T-cell (primary cell): ENCODE results near the gene EMD. TPM values are rescaled to one million over a fixed set of nuclear protein-coding genes. Genes with fewer than 3 reads are reported as not detected.

Experiments
- ATAC-seq, 4 experiments: fragments of 200-7000 bp in 3 of 4; fragments of 150-1000 bp in 1 of 4; cut with Tn5 transposase; replicated peaks in 1 of 4; 1 replicate in 3 of 4; 2 replicates in 1 of 4; pipeline ENCODE4 v1.10.0; 2021; ENCODE audit warnings: moderate library complexity in 3 of 4, mild to moderate bottlenecking in 2 of 4, moderate number of reproducible peaks in 1 of 4
- CTCF ChIA-PET, 2 donors: fragments of 300-600 bp; sonication (Branson Sonifier 250); formaldehyde crosslinking; loops; one replicate each; lab custom pipeline; 2022; ENCODE audit warnings: antibody characterized with exemption in 2 of 2; lab: Charles Lee
- POLR2A ChIA-PET, 2 donors: fragments of 300-600 bp; sonication (Branson Sonifier 250); formaldehyde crosslinking; loops; one replicate each; lab custom pipeline; 2022; ENCODE audit warnings: antibody characterized with exemption in 2 of 2; lab: Charles Lee
- DNase-seq, 35 experiments: peaks; one replicate each; pipeline versions ENCODE4 v3.0.0 to v3.0.0-alpha.2; 2013 to 2023
- H3K27ac ChIP-seq: one replicate; pipeline ENCODE4 v1.5.1; 2013; ENCODE audit warnings: low read length
- H3K27me3 ChIP-seq, 2 experiments: replicated peaks in 1 of 2; 1 replicate in 1 of 2; 2 replicates in 1 of 2; pipeline versions ENCODE4 v1.6.1 to v1.7.0; 2013; ENCODE audit warnings: low read length in 1 of 2, mixed read lengths in 1 of 2; ENCODE audit not compliant: control insufficient read depth in 2 of 2, insufficient read depth in 2 of 2; ENCODE audit errors: extremely low read depth in 1 of 2
- H3K36me3 ChIP-seq, 2 donors: 1 replicate in 1 of 2; 2 replicates in 1 of 2; pipeline versions ENCODE4 v1.6.1 to v1.7.0; 2013; ENCODE audit warnings: low read length in 1 of 2; ENCODE audit not compliant: control insufficient read depth in 2 of 2, insufficient read depth in 1 of 2; ENCODE audit errors: extremely low read depth in 1 of 2
- H3K4me1 ChIP-seq, 2 experiments: 1 replicate in 1 of 2; 2 replicates in 1 of 2; pipeline versions ENCODE4 v1.6.1 to v1.7.0; 2013; ENCODE audit warnings: low read length in 2 of 2, mixed read lengths in 1 of 2; ENCODE audit not compliant: insufficient read depth in 2 of 2, control insufficient read depth in 1 of 2; ENCODE audit errors: extremely low read depth in 1 of 2
- H3K4me3 ChIP-seq, 2 donors: 1 replicate in 1 of 2; 2 replicates in 1 of 2; pipeline versions ENCODE4 v1.5.1 to v1.7.0; 2013; ENCODE audit warnings: mild to moderate bottlenecking in 2 of 2, low read length in 1 of 2, moderate library complexity in 1 of 2; ENCODE audit not compliant: control insufficient read depth in 1 of 2; ENCODE audit errors: extremely low read depth in 1 of 2
- H3K9me3 ChIP-seq: 2 replicates; pipeline ENCODE4 v1.7.0; 2013
- H3K27ac Mint-ChIP-seq, 2 donors: one replicate each; pipeline ENCODE4 v1.8.0; 2020 to 2021; ENCODE audit warnings: mild to moderate bottlenecking in 2 of 2, mixed read lengths in 2 of 2
- H3K27me3 Mint-ChIP-seq, 2 donors: one replicate each; pipeline ENCODE4 v1.8.0; 2021 to 2022; ENCODE audit warnings: mixed read lengths in 2 of 2
- H3K36me3 Mint-ChIP-seq: one replicate; pipeline ENCODE4 v1.8.0; 2021; ENCODE audit warnings: mixed read lengths
- H3K4me1 Mint-ChIP-seq, 3 donors: one replicate each; pipeline ENCODE4 v1.8.0; 2020 to 2022; ENCODE audit warnings: mixed read lengths in 3 of 3, mild to moderate bottlenecking in 1 of 3
- H3K4me3 Mint-ChIP-seq, 3 donors: one replicate each; pipeline ENCODE4 v1.8.0; 2020 to 2022; ENCODE audit warnings: mild to moderate bottlenecking in 3 of 3, mixed read lengths in 3 of 3, moderate library complexity in 3 of 3
- H3K9me3 Mint-ChIP-seq, 3 donors: one replicate each; pipeline ENCODE4 v1.8.0; 2020 to 2022; ENCODE audit warnings: mixed read lengths in 3 of 3
- WGBS: methylation state at CpG from one replicate; pipeline ENCODE4 v1.1.5; 2013; ENCODE audit warnings: missing lambda C conversion rate; ENCODE audit not compliant: insufficient coverage; 5-methylcytosine and 5-hydroxymethylcytosine counted together
- total RNA-seq, 35 experiments: library from RNA in 6 of 35; stranded (reverse) in 6 of 35; fragments of 120-200 nt in 1 of 35; gene quantifications; one replicate each; pipeline versions ENCODE4 v1.2.1 to v1.2.4 and lab custom pipeline; 2013 to 2026

The EMD gene
- total RNA-seq, 5 donors from 2014 or later (not counting 1 experiment from before 2014, with no cell fraction given): 73.4 to 136 (median 80.4) TPM

DNA sequence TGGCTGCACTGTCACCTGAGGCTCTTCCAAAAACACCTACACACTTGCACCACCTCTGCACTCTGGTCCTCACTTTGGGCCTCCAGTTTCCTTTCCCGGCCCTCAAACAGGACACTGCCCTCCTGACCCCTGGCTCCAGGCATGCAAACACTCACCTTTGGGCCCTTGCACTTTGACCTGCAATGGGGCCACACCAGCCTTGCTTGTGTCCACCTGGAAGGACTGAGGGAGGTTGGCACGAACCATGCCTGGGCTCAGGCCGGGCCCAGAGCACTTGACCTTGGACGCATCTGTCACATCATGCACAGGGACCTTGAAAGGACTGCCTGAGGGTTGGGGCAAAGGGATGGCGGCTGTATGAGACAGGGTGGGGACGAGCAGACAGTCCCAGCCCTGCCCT is 20.3 kb upstream of the EMD start:
- Histone ChIP-seq H3K27ac (peak overlapping the region; percentile 34), H3K36me3 (peaks cover 14 to 89% of the 10 kb centered on the region in 2 donors), H3K9me3 (no peaks in the 10 kb centered on the region), H3K4me1 (peaks cover 0 to 92% of the 10 kb centered on the region in 2 experiments), H3K27me3 (no peaks in the 10 kb centered on the region), H3K4me3 (no peak overlapping the region)
- Mint-ChIP-seq H3K36me3 (peaks cover 11% of the 10 kb centered on the region), H3K27me3 (no peaks in the 10 kb centered on the region), H3K9me3 (no peaks in the 10 kb centered on the region), H3K4me1 (peaks cover 5 to 51% (median 20%) of the 10 kb centered on the region in 3 donors), H3K4me3 (no peak overlapping the region), H3K27ac (peak overlapping the region; percentile 39 to 56)
- no peak for DNase-seq
- ATAC-seq: no peak
- ChIA-PET POLR2A (no interaction called here), CTCF (no interaction called here)
- WGBS: 100% methylated on average over 3 of the region's 6 CpGs

DNA sequence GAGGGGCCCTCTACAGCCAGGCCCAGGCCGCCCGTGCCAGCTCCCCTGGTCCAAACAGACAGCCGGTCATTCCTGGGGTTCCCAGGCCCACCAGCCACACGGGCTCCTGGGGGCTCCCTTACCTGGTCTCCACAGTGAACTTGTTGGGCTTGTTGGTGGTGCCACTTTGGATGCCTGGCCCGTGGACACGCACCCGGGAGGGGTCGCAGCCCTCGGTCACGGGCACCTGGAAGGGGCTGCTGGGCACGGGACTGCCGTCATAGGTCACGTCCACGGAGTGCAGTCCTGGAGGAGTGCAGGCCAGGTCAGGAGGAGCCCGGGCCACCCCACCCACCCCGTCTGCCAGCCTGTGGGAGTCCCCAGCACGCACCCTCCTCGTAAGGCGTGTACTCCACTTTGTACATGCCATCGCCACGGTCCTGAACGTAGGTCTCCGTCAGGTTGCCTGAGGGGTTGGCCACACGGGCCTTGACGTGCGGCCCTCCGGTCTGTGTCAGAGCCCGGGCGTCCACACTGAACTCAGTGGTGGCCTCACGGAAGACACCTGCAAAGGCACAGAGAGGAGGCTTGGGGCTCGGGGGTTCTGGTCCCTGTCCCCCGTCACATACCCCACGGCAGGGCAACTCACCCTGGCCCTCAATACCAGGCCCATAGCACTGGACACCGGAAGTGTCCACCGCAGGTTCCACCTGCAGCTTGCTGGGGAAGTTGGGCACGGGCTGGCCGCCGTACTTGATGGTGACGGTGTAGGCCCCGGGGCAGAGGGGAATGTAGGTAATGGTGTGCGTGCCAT is 19.5 kb upstream of the EMD start:
- WGBS: 93% methylated on average over 20 of the region's 41 CpGs
- peak overlapping the region; percentile 52 for H3K27ac ChIP-seq
- POLR2A ChIA-PET: no interaction called here

DNA sequence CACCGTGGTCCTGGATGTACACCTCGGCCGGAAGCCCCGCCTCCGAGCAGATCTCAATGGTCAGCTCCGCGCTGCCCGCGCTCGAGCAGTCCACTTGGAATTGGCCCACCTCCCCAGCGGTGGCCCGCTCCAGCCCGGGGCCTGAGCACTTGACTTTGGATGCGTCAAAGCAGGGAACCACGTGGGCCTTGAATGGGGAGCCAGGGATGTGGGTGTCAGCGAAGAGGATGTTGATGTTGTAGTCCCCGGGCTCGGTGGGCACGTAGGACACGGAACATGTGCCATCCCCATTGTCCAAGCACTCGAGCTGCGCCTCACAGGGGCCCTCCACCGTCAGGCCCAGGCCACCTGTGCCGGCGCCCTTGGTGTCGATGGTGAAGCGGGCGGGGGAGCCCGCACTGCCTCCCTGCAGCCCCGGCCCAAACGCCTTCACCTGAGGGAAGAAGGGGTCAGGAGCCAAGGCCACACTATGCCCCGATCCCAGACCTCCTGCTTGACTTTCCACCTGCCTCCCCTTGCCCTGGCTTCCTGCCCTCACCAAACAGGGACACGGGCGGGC is 18.9 kb upstream of the EMD start:
- WGBS: 94% methylated on average over 10 of the region's 34 CpGs
- ChIA-PET POLR2A (interaction anchor here in 1 of 2 donors (0.7 kb wide), 1 partner anchor 183 kb away, joined by 10 read pairs; no protein-coding TSS in a partner anchor), CTCF (no interaction called here)
- H3K27ac Mint-ChIP-seq: peak overlapping the region in 1 of 2 donors; percentile 34
- peaks cover 0 to 92% of the 10 kb centered on the region in 2 experiments for H3K4me1 ChIP-seq
- no peaks in the 10 kb centered on the region for H3K27me3 Mint-ChIP-seq
- no peak overlapping the region for H3K4me3 Mint-ChIP-seq
- H3K27me3 ChIP-seq: no peaks in the 10 kb centered on the region
- peaks cover 16 to 90% of the 10 kb centered on the region in 2 donors for H3K36me3 ChIP-seq
- DNase-seq: no peak
- no peak for ATAC-seq
- H3K9me3 Mint-ChIP-seq: no peaks in the 10 kb centered on the region
- no peaks in the 10 kb centered on the region for H3K9me3 ChIP-seq
- H3K36me3 Mint-ChIP-seq: peaks cover 14% of the 10 kb centered on the region
- no peak overlapping the region for H3K4me3 ChIP-seq
- peaks cover 9 to 44% (median 20%) of the 10 kb centered on the region in 3 donors for H3K4me1 Mint-ChIP-seq
- H3K27ac ChIP-seq: peak overlapping the region; percentile 52

More for the DNA sequence above, 19.5 kb upstream of the EMD start:
- Mint-ChIP-seq H3K36me3 (peaks cover 11% of the 10 kb centered on the region), H3K4me3 (no peak overlapping the region), H3K27me3 (no peaks in the 10 kb centered on the region), H3K4me1 (peaks cover 5 to 44% (median 16%) of the 10 kb centered on the region in 3 donors), H3K27ac (no peak overlapping the region), H3K9me3 (no peaks in the 10 kb centered on the region)
- H3K4me1 ChIP-seq: peaks cover 0 to 92% of the 10 kb centered on the region in 2 experiments
- no peak overlapping the region for H3K4me3 ChIP-seq
- ATAC-seq: no peak
- no peak for DNase-seq
- no peaks in the 10 kb centered on the region for H3K9me3 ChIP-seq
- CTCF ChIA-PET: no interaction called here
- no peaks in the 10 kb centered on the region for H3K27me3 ChIP-seq
- peaks cover 16 to 89% of the 10 kb centered on the region in 2 donors for H3K36me3 ChIP-seq

DNA sequence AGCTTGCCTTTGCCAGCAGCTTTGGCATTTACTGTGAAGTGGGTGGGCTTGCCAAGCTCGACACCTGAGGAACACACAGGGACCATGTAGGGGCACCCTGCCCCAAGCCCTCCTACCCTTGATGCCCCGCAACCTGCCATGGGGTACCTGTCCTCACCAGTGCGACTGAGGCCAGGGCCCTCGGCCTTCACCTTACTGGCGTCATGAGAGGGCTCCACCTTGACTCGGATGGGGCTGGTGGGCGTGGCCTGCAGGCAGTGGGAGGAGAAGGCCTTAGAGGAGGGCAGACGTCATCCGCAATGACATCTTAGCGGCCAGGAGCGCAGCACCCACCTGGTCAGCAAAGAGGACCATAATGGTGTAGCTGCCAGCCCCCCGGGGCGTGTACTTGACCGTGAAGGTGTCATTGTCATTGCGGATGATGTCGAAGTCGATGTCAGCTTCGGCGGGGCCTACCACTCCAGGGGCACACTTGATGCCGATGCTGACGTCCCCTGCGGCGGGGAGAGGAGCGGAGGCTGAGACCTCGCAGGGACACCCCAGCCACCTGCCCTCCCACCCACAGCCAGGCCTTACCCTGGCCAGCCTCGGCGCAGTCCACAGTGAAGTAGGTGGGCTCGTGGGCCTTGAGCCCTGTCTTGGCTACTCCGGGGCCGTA is 16.9 kb upstream of the EMD start:
- Mint-ChIP-seq H3K4me3 (no peak overlapping the region), H3K27ac (peak overlapping the region in 1 of 2 donors; percentile 39), H3K36me3 (peaks cover 14% of the 10 kb centered on the region), H3K4me1 (peaks cover 16 to 43% (median 21%) of the 10 kb centered on the region in 3 donors), H3K9me3 (no peaks in the 10 kb centered on the region), H3K27me3 (no peaks in the 10 kb centered on the region)
- POLR2A ChIA-PET: interaction anchor here in 1 of 2 donors (0.6 kb wide), 1 partner anchor 89 kb away, joined by 19 read pairs; no protein-coding TSS in a partner anchor
- no peaks in the 10 kb centered on the region for H3K27me3 ChIP-seq
- no peaks in the 10 kb centered on the region for H3K9me3 ChIP-seq
- CTCF ChIA-PET: no interaction called here
- H3K36me3 ChIP-seq: peaks cover 16 to 93% of the 10 kb centered on the region in 2 donors
- H3K27ac ChIP-seq: peak overlapping the region; percentile 64
- no peak overlapping the region for H3K4me3 ChIP-seq
- DNase-seq: no peak
- 92% methylated on average over 19 of the region's 30 CpGs for WGBS
- ATAC-seq: no peak
- peaks cover 0 to 92% of the 10 kb centered on the region in 2 experiments for H3K4me1 ChIP-seq

DNA sequence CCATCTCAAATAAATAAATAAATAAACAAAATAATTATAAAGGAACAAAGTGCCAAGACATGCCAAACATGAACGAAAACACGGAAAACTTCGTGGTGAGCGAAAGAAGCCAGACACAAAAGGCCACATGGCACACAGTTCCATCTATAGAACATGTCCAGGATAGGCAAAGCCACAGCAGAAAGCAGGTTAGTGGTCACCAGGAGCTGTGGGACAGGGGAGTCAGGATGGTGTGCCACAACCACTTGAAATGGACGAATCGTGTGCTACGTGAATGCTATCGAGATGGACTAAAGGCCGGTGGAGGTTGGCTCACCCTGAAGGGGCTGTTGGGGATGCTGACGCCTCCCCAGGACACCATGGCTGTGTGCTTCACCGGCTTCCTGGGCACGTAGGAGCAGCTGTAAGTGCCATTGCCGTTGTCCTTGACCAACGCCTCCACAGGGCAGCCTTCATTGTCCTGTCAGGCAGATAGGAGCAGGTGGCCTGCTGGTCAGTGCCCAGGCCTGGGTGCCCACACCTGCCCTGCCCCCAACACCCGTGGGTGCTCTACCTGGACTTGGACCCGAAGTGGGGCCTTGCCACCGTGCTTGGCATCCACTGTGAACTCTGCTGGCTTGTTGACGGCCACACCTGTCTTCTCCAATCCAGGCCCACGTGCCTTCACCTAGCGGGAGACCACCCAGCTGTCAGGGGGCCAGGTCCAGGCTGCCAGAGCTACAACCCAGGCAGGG is 15.2 kb upstream of the EMD start:
- H3K9me3 Mint-ChIP-seq: no peaks in the 10 kb centered on the region
- peaks cover 0 to 92% of the 10 kb centered on the region in 2 experiments for H3K4me1 ChIP-seq
- H3K9me3 ChIP-seq: no peaks in the 10 kb centered on the region
- ATAC-seq (no peak), DNase-seq (no peak)
- no peak overlapping the region for H3K27ac ChIP-seq
- H3K4me1 Mint-ChIP-seq: peaks cover 23 to 39% (median 25%) of the 10 kb centered on the region in 3 donors
- no peaks in the 10 kb centered on the region for H3K27me3 Mint-ChIP-seq
- H3K4me3 ChIP-seq: no peak overlapping the region
- peak overlapping the region; percentile 22 to 27 for H3K27ac Mint-ChIP-seq
- WGBS: 88% methylated on average over 10 of the region's 20 CpGs
- POLR2A ChIA-PET: no interaction called here
- no peak overlapping the region for H3K4me3 Mint-ChIP-seq
- H3K36me3 ChIP-seq: peaks cover 12 to 88% of the 10 kb centered on the region in 2 donors
- no peaks in the 10 kb centered on the region for H3K27me3 ChIP-seq
- H3K36me3 Mint-ChIP-seq: peaks cover 10% of the 10 kb centered on the region
- CTCF ChIA-PET: no interaction called here
